GM13976 (cell line): ENCODE results near the gene CLASRP.

ENCODE experiments used
- DNase-seq: peaks from one replicate; pipeline ENCODE4 v3.0.0; 2012; ENCODE audit warnings: low spot score
- in situ Hi-C: fragments of 300-500 bp; cut with MboI; formaldehyde crosslinking; loops from one replicate; pipeline ENCODE4 v1.12.0; 2022; ENCODE audit warnings: low sequenced_read_pairs, mixed read lengths, inconsistent platforms; ENCODE audit not compliant: unreplicated experiment
- TF ChIP-seq, protein P1 (sequence below): IDR thresholded peaks from 2 replicates; pipeline ENCODE4 v1.5.1; 2012; ENCODE audit warnings: borderline replicate concordance, mild to moderate bottlenecking; ENCODE audit not compliant: insufficient read depth; ENCODE audit errors: extremely low read depth, missing control alignments, control extremely low read depth

CLASRP gene

DNA sequence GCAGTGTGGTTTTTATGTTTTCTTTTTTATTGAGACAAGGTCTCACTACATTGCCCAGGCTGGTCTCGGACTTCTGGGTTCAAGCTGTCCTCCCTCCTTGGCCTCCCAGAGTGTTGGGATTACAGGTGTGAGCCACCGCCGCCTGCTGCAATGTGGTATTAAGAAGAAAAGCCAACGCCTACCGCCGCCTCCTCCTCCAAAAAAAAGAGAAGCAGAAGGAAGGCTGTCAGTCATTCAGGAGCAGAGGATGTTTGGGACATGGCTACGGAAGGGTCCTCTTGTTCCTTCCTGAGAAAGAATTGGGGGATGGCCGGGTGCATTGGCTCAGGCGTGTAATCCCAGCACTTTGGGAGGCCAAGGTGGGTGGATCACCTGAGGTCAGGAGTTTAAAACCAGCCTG lies 55.3 kb downstream of the CLASRP start:
- TF ChIP-seq, protein P1, sequence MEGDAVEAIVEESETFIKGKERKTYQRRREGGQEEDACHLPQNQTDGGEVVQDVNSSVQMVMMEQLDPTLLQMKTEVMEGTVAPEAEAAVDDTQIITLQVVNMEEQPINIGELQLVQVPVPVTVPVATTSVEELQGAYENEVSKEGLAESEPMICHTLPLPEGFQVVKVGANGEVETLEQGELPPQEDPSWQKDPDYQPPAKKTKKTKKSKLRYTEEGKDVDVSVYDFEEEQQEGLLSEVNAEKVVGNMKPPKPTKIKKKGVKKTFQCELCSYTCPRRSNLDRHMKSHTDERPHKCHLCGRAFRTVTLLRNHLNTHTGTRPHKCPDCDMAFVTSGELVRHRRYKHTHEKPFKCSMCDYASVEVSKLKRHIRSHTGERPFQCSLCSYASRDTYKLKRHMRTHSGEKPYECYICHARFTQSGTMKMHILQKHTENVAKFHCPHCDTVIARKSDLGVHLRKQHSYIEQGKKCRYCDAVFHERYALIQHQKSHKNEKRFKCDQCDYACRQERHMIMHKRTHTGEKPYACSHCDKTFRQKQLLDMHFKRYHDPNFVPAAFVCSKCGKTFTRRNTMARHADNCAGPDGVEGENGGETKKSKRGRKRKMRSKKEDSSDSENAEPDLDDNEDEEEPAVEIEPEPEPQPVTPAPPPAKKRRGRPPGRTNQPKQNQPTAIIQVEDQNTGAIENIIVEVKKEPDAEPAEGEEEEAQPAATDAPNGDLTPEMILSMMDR, result no peak
- DNase-seq, result no peak
- in situ Hi-C loops, result no loop called here

DNA sequence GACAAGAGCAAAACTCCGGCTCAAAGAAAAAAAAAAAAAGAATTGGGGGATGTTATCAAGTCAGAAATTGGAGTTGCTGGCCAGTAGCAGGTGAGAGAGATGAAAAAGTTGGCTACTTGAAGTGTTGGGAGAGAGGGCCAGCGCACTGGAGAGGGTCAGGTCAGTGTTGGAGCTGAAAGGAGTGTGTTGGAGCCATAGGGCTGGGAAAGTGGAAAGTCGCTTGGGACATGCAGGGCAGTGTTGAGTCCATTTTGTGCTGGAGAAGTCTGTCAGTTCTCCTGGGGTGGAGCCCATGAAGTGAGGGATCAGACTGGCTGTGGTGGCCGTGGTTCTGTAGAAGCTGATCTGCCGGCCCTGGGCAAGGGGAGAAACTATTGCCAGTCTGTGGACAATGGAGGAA lies 55.9 kb downstream of the CLASRP start:
- in situ Hi-C loops, result no loop called here
- TF ChIP-seq, protein P1, result no peak
- DNase-seq, result no peak

DNA sequence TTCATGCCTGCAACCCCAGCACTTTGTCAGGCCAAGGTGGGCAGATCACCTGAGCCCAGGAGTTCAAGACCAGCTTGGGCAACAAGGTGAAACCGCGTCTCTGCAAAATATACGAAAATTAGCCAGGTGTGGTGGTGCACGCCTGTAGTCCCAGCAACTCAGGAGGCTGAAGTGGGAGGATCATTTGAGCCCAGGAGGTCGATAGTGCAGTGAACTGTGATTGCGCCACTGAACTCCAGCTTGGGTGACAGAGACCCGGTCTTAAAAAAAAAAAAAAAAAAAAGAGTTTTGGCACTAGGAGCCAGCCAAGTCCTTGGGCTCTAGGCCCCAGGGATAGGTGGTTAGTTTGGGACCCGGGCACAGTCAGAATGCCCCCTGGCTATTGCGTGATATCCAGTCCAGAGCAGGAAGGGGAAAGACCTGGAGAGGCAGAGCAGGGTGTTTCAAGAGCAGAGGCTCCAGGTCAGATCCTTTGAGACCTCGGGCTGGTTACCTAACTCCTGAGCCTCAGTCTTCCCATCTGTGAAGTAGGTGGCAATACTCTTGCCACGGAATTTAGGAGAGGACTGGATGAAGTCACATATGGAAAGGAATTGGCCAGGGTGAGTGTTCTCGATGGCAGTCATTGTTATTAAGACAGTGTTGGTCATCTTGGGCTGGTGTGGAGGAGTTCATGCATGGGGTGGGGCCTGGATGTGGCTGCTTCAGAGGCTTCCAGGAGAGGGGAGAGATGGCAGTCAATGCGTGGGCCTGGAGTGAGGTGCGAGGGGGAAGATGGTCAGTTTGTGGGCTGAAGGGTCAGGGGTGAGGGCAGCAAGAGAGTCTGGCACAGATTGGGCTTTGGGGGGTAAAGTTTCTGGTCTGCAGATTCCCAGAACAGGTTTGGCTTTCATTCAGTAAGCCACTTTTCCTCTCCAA lies 56.9 kb downstream of the CLASRP start:
- TF ChIP-seq, protein P1, result no peak
- DNase-seq, result no peak
- in situ Hi-C loops, result no loop called here

DNA sequence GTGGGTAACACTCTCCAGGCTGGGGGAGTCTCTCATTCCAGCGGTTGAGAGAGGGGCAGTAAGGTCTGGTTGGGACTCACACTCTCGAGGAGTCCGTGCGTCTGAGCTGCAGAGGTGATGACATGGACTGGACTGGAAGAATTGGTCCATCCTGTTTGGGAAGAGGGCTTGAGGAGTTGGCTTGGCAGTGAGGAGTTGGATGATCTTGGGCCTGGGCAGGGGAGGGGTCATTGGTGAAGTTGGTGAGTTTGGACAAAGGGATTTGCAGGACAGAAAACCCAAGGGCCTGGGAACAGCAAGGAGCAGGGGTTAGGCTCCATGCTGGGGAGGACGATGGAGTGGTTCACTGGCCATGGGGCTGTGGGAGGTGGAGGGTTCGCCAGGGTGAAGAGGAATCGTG lies 57.9 kb downstream of the CLASRP start:
- TF ChIP-seq, protein P1, result no peak
- in situ Hi-C loops, result no loop called here
- DNase-seq, result no peak

DNA sequence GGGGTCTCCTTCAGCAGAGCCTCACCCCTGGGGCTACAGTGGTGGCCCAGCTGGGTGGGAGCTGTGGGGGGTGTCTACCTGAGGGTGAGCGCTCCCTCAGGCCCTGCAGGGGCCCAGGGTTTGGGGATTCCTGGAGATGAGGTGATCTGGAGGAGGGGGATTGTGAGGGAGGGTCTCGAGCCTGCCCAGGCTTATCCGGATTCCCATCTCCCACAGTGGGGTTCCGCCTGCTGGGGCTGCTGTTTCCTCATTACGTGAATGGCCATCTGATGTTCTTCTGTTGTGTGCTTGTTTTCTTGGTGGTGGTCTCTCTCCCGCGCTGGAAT lies 58.6 kb downstream of the CLASRP start:
- DNase-seq, result no peak
- in situ Hi-C loops, result no loop called here
- TF ChIP-seq, protein P1, result no peak

DNA sequence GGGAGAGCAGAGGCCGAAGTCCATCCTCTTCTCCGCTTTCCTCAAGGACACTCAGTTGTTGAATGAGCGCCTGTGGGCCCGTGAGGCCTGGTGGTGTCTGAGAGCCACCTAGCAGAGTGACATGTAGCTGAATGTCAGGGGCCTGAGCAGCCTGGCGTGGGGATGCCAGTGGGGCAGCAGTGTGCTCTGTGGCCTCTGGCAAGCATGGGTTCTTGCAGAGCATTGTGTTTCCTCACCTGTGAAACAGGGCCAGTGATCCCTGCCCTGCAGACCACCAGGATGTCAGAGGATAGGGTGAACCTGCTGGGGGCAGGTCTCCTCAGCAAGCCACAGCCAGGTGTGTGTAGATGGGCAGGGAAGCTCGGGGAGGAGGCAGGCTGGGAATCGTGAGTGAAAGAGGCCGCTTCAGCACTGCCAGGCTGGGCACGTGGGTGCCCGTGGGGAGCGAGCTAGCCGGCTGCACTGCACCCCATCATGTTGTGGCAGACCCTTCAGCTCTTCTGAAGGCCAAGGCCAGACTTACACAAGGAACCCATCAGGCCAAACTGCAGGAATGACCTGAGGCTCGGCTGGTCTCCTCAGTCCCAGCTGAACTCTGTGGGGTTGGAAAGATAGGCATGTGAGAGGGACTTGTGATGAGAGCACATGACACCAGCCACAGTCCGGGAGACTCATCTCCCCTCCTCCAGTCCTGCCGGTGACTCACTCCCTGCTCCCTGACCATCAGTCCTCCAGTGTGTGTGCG lies 59.1 kb downstream of the CLASRP start:
- DNase-seq, result no peak
- TF ChIP-seq, protein P1, result no peak
- in situ Hi-C loops, result no loop called here
